ENCODE results near the gene CCDC183.
"Not testable (repeated sequence)": the region's sequence is repeated elsewhere in the genome, so short reads cannot be mapped to it uniquely, and the experiment has no call there.

CCDC183 gene

DNA sequence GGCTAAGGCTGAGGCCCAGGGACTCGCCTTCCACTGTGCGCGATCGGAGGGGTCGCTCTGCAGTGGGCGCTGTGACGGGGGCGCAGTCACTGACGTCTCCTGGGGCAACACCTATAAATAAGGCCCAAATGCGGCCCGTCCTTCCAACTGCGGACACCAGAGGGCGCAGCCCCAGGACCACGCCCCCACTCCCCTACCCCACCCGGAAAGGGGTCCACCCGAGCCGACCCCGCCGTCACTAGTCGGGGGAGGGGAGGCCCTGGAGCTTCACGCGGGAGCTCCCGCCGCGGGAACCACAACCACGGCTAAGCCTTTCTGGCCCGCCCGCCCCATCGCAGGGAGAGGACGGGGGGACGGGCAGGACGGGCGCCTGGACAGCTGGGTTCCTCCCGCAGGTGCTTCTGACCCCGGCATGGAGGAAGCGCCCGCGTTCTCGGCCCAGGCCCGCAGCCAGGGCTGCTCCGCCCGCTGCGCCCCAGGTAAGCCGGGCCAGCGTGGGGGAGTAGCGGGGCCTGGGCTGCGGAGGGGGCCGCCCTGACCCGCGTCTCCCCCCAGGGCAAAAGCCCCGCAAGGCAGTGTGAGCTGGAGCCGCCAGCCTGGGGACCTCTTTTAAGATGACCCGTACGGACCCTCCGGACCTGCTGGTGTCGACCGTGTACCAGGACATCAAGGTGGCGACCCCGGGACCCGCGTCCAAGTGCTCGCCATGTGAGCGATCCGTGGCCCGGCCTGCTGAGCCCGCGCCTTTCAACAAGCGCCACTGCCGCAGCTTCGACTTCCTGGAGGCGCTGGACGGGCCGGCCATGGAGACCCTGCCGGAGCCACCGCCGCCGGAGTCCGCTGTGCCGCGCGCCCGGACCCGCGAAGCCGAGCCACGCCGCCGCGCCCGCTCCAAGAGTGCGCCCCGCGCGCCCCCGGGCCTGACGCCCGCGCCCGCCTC lies 47.9 kb downstream of the CCDC183 start:
- H3K4me3 ChIP-seq (replicated peaks; ENCODE audit: low read depth, low read length); DNase-seq (ENCODE audit: extremely low read depth, insufficient read length); H3K36me3 ChIP-seq (ENCODE audit: control insufficient read depth, insufficient read depth, low read length); H3K27me3 ChIP-seq (replicated peaks; ENCODE audit: control insufficient read depth, insufficient read depth, low read length): not testable (repeated sequence)
- TF ChIP-seq, protein P1, sequence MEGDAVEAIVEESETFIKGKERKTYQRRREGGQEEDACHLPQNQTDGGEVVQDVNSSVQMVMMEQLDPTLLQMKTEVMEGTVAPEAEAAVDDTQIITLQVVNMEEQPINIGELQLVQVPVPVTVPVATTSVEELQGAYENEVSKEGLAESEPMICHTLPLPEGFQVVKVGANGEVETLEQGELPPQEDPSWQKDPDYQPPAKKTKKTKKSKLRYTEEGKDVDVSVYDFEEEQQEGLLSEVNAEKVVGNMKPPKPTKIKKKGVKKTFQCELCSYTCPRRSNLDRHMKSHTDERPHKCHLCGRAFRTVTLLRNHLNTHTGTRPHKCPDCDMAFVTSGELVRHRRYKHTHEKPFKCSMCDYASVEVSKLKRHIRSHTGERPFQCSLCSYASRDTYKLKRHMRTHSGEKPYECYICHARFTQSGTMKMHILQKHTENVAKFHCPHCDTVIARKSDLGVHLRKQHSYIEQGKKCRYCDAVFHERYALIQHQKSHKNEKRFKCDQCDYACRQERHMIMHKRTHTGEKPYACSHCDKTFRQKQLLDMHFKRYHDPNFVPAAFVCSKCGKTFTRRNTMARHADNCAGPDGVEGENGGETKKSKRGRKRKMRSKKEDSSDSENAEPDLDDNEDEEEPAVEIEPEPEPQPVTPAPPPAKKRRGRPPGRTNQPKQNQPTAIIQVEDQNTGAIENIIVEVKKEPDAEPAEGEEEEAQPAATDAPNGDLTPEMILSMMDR (IDR thresholded peaks at IDR 0.05; ENCODE audit: insufficient read depth, low read length, poor library complexity, severe bottlenecking) = peak; percentile 60

- H3K4me3 ChIP-seq (replicated peaks; ENCODE audit: low read depth, low read length) = no peak overlapping the region
- TF ChIP-seq, protein P1 (IDR thresholded peaks at IDR 0.05; ENCODE audit: insufficient read depth, low read length, poor library complexity, severe bottlenecking) = no peak
- DNase-seq (ENCODE audit: extremely low read depth, insufficient read length) = no peak
- no peaks in the 10 kb centered on the region for H3K36me3 ChIP-seq (ENCODE audit: control insufficient read depth, insufficient read depth, low read length)
- no peaks in the 10 kb centered on the region for H3K27me3 ChIP-seq (replicated peaks; ENCODE audit: control insufficient read depth, insufficient read depth, low read length)
These were observed 48.8 kb downstream of the CCDC183 start for GRCh38 chr9:136844761-136845464.

GRCh38 chr9:136845465-136846260 lies 49.5 kb downstream of the CCDC183 start:
- Histone ChIP-seq H3K36me3 (ENCODE audit: control insufficient read depth, insufficient read depth, low read length) (peaks cover 7% of the 10 kb centered on the region), H3K4me3 (replicated peaks; ENCODE audit: low read depth, low read length) (no peak overlapping the region), H3K27me3 (replicated peaks; ENCODE audit: control insufficient read depth, insufficient read depth, low read length) (no peaks in the 10 kb centered on the region)
- TF ChIP-seq, protein P1 (IDR thresholded peaks at IDR 0.05; ENCODE audit: insufficient read depth, low read length, poor library complexity, severe bottlenecking) = no peak
- DNase-seq (ENCODE audit: extremely low read depth, insufficient read length) = no peak

DNA sequence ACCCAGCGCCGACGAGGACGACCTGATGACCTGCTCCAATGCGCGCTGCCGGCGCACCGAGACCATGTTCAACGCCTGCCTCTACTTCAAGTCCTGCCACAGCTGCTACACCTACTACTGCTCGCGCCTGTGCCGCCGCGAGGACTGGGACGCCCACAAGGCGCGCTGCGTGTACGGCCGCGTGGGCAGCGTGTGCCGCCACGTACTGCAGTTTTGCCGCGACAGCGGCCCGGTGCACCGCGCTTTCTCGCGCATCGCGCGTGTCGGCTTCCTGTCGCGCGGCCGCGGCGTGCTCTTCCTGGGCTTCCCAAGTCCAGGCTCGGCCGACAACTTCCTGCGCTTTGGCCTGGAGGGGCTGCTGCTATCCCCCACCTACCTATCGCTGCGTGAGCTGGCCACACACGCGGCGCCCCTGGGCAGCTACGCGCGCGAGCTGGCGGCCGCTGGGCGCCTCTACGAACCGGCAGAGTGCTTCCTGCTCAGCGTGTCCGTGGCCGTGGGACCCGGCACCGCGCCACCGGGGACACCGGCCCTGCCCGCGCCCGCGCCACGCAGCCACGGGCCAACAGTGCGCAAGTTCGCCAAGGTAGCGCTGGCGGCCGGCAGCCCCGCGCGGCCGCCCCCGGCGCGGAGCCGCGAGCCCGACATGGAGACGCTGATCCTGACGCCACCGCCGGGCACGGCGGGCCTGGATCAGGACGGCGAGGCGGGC lies 50.4 kb downstream of the CCDC183 start:
- no peak overlapping the region for H3K4me3 ChIP-seq (replicated peaks; ENCODE audit: low read depth, low read length)
- TF ChIP-seq, protein P1 (IDR thresholded peaks at IDR 0.05; ENCODE audit: insufficient read depth, low read length, poor library complexity, severe bottlenecking) = no peak
- no peak for DNase-seq (ENCODE audit: extremely low read depth, insufficient read length)
- H3K36me3 ChIP-seq (ENCODE audit: control insufficient read depth, insufficient read depth, low read length) = peaks cover 13% of the 10 kb centered on the region
- H3K27me3 ChIP-seq (replicated peaks; ENCODE audit: control insufficient read depth, insufficient read depth, low read length) = no peaks in the 10 kb centered on the region

Measured in GM06990 (cell line).